NCI-H2196 treated with DMSO at 0.1 percent for 48 hours (cell line): ENCODE measurements around the gene TNFRSF6B.

Source experiments
- DNase-seq: peaks from one replicate; lab custom pipeline; 2025; ENCODE audit not compliant: unreplicated experiment; lab: John Stamatoyannopoulos, UW

Gene TNFRSF6B

DNA sequence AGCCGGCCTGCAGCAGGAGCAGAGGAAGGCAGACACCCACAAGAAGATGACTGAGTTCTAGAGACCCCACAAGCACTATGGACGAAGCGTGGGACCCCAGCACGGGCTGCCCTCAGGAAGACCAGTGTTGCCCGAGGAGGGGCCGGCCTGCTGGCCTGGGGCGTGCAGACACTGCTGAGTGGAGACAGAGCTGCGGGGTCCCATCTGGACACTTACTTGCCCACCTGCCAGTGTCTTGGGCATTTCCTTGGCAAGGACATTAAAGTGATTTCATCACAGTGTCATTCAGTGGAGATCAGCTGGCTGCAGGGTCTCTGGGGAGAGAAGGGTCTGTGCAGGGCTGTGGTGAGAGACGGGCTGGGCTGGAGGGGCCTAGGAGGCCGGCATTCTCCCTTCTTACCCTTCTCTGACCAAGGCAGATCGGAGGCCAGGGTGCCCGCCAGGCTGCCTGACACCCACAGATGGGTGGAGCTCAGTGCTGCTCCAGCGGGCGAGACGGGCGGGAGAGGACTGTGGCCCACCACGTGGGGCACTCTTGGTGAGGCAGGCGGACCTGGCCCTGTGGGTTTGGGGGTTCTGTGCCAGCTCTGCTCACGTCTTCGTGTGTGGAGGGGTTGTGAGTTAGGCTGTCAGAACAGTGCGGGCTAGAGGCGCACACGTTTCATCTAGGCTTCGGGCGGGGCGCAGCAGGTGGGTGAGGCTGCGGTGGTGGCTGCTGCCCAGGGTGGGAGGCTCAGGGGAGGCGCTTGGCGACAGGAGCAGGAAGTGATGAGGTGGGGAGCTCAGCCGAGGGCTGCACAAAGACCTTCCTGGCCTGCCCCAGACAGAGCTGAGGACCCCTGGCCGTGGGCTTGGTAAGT, 39.6 kb downstream of the TNFRSF6B start, which contains the start of gene LIME1:
Gene LIME1 (plus strand): TSS at position 806 of the 860 bp plus-strand sequence. CDS start 886 bp downstream, outside the sequence.
- DNase-seq: no peak

DNA sequence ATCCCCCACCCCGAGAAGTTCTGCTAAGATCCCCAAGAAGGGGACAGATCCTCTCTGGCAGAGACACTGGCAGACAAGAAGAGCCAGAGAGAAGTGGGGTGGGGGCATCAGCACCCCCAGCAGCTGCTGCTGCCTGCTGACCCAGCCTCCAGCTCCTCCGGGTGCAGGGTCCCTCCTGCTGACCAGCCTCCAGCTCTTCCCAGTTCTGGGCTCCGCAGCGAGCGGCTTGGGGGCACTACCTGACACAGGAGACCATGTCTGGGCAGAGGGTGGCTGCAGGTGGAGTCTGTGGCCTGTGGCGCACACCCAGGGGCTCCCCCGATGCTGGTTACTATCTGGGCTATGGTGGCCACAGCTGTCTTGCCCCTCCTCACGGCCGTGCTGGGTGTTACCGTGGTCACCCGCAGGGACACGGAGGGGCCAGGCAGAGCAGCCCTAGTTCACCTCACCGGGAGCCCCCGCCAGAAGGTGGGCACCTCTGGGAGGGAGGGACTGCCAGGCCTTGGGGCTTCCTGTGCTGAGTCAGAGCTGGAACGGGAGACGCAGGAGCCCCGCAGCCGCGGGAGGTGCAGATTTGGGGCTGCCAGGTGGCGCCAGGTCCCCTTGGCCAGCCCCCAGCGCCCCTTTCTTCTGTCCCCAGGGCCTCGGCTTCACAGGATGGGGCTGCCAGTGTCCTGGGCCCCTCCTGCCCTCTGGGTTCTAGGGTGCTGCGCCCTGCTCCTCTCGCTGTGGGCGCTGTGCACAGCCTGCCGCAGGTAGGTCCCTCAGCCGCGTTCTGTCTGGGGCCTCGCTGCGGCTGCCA, 40.6 kb downstream of the TNFRSF6B start:
- no peak for DNase-seq

DNA sequence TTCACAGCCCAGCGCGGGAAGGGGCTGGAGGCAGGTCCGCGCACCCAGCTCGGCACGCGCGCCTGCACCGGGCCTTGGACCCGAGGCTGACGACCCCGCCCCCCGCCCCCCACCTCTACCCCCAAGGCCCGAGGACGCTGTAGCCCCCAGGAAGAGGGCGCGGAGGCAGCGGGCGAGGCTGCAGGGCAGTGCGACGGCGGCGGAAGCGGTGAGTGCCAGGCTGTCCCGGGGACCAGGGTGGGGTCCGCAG, 41.2 kb downstream of the TNFRSF6B start:
- DNase-seq: no peak

DNA sequence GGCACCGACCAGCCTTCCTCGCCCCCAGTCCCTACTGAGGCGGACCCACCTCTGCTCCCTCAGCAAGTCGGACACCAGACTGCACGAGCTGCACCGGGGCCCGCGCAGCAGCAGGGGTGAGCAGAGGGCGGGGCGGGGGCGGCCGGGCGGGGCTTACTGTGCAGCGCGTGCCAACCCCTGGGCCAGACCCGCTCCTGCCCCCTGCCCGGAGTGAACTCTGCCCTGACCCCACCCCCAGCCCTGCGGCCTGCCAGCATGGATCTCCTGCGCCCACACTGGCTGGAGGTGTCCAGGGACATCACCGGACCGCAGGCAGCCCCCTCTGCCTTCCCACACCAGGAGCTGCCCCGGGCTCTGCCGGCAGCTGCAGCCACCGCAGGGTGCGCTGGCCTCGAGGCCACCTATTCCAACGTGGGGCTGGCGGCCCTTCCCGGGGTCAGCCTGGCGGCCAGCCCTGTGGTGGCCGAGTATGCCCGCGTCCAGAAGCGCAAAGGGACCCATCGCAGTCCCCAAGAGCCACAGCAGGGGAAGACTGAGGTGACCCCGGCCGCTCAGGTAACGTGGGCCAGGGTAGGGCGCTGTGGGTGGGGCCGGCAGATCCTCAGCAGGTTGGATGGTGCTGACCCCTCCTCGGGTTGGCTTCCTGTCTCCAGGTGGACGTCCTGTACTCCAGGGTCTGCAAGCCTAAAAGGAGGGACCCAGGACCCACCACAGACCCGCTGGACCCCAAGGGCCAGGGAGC, 41.7 kb downstream of the TNFRSF6B start:
- DNase-seq: no peak

DNA sequence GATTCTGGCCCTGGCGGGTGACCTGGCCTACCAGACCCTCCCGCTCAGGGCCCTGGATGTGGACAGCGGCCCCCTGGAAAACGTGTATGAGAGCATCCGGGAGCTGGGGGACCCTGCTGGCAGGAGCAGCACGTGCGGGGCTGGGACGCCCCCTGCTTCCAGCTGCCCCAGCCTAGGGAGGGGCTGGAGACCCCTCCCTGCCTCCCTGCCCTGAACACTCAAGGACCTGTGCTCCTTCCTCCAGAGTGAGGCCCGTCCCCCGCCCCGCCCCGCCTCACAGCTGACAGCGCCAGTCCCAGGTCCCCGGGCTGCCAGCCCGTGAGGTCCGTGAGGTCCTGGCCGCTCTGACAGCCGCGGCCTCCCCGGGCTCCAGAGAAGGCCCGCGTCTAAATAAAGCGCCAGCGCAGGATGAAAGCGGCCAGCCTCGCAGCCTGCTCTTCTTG, 42.3 kb downstream of the TNFRSF6B start:
- DNase-seq: no peak

DNA sequence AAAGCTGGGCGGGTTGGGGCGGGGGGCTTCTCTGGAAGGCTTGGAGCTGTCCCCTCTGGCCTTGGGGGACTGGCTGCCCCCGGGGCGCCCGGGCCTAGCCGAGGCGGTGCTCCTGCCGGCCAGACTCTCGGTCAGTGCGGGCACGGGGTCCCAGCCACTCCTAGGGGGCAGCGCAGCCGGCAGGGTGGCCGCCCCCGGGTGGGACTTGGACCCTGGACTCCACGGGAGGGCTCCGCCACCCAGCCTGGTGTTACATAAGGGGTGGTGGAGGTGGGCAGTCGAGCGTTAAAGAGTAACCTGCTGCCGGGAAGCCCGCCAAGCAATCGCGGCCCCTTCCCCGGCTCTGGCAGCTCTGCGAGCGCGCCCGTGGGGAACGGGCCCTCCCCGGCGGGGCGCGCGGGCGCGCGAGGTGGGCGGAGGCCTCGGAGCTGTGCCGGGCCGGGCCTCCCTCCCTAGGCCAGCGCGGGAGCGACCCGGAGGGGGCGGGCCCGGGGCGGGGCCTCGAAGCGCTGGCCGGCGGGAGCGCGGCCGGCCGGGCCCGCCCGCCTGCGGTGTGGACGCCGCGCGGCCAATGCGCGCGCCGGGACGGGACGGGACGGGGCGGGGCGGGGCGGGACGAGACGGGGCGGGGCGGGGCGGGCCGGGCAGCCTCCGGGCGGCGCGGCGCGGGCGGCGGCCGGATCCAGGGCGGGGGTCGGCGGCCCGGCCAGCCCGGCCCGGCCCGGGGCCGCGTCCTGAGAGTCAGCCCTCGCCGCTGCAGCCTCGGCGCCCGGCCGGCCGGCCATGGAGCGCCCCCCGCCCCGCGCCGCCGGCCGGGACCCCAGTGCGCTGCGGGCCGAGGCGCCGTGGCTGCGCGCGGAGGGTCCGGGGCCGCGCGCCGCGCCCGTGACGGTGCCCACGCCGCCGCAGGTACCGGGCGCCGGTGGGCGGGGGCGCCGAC, 42.9 kb downstream of the TNFRSF6B start, which contains the start of gene SLC2A4RG:
Gene SLC2A4RG (plus strand): TSS at position 647 of the 940 bp plus-strand sequence. CDS start 137 bp downstream, at position 784.
- DNase-seq: peak; percentile 43

DNA sequence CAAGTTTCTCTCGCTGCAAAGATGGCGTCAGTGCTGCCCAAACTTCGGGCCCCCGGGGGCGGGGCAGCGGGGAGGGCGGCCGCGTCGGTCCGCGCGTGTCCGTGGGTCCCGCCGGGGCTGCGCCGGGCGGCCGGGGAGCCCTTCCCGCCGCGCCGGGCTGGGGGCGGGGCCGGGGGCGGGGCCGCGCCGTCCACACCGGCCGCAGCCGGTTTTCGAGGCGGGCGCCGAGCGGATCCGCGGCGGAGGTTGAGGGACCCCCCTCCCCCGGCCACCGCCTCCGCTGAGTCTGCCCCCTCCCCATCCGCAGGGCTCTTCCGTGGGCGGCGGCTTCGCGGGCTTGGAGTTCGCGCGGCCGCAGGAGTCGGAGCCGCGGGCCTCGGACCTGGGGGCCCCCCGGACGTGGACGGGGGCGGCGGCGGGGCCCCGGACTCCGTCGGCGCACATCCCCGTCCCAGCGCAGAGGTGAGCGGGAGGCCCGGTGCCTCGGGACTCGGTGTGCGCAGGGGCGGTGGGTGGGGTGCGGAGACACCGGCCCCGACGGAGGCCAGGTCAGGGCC, 43.7 kb downstream of the TNFRSF6B start:
- DNase-seq: peak; percentile 11

DNA sequence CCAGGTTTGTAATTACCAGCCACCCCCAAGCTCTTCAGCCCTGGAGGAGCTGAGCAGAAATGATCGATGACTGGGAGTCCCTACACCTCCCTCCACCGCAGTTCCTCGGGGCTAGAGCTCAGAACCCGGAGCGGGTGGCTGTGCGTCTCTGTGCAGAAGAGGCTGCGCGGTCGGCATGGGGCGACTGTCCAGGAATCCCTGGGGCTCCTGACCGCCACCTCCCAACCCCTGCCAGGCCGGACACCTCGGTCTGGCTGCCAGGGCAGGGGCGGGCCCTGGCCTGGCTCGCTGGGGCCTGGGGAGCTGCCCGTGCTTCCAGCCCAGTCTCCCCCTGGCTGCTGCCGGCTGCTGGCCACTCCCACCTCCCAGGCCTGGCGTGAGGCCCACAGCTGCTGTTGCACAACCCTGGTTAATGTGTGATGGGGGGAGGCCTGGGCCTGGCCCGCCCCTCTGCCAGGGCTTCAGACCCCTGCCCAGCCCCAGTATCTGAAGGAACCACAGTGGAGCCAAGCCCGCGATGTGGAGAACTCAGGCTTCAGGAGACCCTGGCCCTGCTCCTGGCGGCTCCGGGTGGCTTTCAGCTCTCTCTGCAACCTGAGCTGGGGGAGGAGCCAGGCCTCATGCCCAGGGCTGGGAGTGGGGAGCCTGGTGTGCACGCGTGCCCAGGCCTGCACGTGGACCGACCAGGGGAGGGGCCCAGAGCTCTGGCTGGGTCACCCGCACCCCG, 44.3 kb downstream of the TNFRSF6B start:
- peak; percentile 85 for DNase-seq

DNA sequence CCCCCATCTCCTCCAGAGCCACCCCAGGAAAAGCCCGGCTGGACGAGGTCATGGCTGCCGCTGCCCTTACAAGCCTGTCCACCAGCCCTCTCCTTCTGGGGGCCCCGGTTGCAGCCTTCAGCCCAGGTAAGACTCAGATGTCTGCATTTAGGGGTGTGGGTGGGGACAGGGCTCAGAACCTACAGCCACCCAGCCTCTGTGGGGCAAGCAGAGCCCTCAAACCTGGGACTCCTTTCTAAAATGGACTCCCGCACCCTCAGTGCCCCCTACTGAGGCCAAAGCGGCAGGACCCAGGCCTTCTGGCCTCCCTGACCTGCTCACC, 44.9 kb downstream of the TNFRSF6B start:
- no peak for DNase-seq

DNA sequence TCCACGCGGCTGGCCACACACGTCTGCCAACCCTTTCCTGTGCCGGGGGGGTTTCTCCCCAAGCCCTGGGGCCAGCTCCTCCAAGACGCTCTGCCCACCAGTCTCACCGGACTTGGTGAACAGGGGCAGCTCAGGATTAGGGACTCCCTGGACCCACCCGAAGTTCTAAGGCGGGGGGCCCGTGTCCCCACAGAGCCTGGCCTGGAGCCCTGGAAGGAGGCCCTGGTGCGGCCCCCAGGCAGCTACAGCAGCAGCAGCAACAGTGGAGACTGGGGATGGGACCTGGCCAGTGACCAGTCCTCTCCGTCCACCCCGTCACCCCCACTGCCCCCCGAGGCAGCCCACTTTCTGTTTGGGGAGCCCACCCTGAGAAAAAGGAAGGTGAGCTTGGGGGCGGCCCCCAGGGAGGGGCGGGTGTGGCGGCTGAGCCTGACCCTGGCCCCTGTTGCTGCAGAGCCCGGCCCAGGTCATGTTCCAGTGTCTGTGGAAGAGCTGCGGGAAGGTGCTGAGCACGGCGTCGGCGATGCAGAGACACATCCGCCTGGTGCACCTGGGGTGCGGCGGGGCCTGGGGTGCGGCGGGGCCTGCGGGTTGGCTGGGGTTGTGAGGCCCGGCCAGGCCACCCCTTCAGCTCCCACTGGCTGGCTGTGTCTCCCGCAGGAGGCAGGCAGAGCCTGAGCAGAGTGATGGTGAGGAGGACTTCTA, 45.4 kb downstream of the TNFRSF6B start:
- DNase-seq: no peak

DNA sequence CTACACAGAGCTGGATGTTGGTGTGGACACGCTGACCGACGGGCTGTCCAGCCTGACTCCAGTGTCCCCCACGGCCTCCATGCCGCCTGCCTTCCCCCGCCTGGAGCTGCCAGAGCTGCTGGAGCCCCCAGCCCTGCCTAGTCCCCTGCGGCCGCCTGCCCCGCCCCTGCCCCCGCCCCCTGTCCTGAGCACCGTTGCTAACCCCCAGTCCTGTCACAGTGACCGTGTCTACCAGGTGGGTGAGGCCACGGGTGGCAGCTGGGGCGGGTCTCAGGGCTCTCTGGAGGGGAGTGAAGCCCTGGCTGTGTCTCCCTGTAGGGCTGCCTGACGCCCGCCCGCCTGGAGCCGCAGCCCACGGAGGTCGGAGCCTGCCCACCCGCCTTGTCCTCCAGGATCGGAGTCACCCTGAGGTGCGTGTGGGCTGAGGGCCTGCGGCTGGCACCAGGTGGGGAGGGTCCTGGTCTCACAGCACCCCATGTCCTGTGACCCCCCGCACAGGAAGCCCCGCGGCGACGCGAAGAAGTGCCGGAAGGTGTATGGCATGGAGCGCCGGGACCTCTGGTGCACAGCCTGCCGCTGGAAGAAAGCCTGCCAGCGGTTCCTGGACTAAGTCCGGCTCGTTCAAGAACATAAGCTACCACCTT, 46.1 kb downstream of the TNFRSF6B start:
- no peak for DNase-seq

DNA sequence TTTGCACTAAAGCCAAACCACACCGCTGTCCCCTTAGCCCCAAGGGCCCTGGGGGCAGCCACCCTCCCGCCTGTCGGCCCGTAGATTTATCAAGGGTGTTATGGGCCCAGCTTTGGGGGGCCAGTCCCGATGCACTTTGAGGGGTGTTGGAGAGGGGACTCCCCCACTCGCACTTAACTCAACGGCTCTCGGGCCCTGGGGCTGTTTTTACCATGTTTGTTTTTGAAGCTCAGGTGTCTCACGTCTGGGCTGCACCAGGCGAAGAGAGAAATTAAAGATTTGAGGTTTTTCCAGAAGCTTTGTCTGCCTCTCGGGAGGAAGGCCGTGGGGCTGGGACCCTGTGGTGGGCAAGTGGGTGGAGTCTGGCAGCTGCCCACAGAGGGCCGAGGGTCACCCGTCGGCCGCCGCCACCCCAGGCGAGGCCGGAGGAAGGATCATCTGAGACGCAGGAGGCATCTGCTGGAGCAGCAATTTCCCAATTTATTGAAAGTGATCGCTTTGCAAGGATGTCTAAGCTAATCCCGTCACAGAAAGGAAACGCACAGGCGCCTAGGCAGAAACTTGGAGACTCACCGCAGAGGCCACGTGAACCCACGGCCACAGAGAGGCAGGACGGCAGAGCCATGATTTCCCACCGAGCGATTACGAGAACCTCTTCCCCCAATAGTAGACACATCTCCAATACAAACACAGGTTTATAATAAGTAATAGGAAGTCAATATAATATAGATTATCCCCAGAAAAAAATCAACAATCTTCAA, 46.9 kb downstream of the TNFRSF6B start:
- DNase-seq: no peak

DNA sequence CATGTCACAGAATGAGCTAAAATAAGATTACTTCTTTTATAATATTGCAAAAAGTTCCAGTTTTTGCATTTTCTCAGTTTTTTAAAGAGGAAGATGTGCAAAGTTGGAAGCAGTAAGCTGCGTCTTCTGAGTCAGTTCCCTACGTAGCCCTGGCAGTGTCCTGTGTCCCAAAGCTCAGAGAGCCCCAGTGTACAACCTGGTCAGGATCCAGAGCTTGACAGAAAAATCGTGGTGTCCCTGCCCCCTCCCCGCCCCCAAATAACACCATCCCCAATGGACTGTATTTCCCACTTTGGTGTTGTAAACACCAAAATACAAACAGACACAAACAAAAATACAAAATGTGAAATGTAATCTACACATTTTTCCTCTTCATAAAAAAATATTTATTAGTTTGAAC, 47.7 kb downstream of the TNFRSF6B start:
- no peak for DNase-seq

DNA sequence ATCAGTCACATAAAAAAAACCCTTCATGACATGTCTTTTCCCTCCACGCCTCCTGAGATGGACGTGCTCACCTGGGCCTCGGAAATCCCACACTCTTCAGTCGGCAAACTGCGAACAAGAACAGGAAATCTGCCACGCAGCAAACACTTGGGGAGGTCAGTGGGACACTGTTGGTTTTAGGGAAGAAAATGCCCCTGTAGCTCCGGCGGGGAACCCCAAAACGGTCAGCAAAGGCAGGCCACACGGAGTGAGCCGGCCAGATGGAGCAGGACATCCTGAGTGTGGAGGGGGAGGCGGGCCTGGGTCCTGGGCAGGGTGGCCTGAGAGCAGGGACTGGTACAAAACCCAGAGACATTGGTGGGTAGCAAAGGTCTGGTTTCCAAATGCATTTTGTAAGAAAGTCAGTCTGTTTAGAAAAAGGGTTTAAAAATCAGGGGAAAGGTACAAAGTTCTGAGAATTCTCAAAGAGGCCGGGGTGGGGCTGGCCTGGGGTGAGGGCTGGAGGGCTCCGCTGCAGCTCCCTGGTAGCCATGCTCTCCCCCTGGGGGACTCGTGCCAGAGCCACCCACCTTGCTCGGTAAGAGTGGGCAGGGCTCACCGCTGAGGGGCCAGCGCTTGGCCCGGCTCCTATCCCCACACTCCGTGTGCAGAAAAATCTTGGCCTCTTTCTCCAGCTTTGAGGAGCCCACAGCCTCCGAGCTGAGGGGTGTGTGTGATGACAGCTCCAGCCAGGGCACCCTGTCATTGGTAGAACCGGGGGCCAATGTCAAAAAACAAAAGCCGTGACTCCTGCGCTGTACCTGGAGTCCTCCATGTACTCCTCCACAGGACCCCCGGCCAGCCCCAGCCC, 48.3 kb downstream of the TNFRSF6B start:
- DNase-seq: no peak

DNA sequence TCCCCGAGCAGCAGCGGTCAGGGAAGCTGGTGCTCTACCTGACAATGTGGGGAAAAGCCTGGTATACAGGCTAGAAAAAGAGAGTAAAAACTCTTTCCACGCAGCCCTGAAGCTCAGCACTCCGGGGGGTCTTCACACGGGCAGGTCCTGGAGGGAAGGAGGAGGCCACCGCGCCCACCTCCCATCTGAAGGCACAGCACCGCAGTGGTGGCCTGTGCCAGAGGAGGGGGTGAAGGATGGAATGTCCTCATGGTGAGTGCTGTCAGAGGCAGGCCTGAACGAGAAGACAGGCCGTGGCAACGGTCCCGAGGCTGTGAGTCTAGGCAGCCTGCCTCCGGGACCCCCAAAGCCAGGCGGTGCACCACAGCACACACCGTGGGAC, 49.0 kb downstream of the TNFRSF6B start:
- DNase-seq: no peak

DNA sequence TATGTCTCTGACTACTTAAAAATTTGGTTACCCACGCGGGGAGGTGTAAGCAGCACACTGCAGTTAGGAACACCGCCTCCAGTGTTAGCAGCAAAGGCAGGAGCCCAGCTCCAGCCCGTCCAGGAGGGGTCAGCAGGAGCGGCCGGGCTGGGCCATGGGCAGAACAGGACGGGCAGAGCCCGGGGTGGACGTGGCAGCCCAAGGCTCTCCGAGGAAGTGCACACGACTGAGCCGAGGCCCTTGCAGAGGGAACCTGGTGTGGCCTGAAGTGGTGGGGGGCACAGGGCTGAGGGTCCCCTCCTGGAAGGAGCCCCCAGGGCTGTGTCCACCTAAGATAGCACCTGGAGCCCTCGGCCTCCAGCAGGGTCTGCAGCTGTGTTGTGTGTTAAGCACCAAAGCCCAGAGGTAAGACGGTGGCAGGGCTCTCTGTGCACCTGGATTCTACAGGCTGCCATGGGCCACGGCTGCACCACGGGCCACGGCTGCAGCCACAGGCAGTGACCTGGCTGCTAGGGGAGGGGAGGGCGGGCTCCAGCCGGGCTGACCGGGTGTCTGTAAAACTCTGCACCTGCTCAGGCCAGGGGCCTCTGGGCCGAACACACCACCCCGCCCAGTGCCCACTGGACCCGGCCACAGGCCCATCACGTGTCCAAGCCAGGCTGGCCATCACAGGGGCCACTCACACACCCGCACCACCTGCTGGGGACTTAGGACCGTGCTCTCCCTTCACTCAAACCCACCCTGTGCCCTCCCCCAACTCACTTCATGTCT, 49.7 kb downstream of the TNFRSF6B start:
- DNase-seq: no peak
